GM23338 (cell line): ENCODE data around the gene CCNG2.

ENCODE experiments used
- CREB1 ChIP-seq: fragments of 250-450 bp; sonication (Bioruptor Pico); IDR thresholded peaks from 2 replicates; pipeline ENCODE4 v1.5.0; 2020; ENCODE audit warnings: low read depth, mild to moderate bottlenecking, moderate library complexity
- EZH2 ChIP-seq: fragments of 200-600 bp; sonication (generic); IDR thresholded peaks from one replicate; pipeline ENCODE4 v1.8.0; 2017; ENCODE audit warnings: antibody characterized with exemption, mild to moderate bottlenecking, low read depth; ENCODE audit not compliant: unreplicated experiment
- EZH2phosphoT487 ChIP-seq: fragments of 200-600 bp; sonication (generic); IDR thresholded peaks from one replicate; pipeline ENCODE4 v1.8.1; 2018; ENCODE audit warnings: antibody characterized with exemption; ENCODE audit not compliant: unreplicated experiment
- JUNB ChIP-seq: IDR thresholded peaks from one replicate; pipeline ENCODE4 v1.6.1; 2016; ENCODE audit warnings: antibody characterized with exemption; ENCODE audit not compliant: unreplicated experiment
- NANOG ChIP-seq: IDR thresholded peaks from 2 replicates; pipeline ENCODE4 v1.6.1; 2016; ENCODE audit warnings: antibody characterized with exemption, borderline replicate concordance
- POLR2AphosphoS5 ChIP-seq: IDR thresholded peaks from 2 replicates; pipeline ENCODE4 v1.6.1; 2016; ENCODE audit warnings: antibody characterized with exemption, low read depth
- ZNF331 ChIP-seq: fragments of 250-450 bp; sonication (Bioruptor Pico); IDR thresholded peaks from 2 replicates; pipeline ENCODE4 v1.5.0; 2020; ENCODE audit warnings: low read depth, mild to moderate bottlenecking, moderate library complexity
- TF ChIP-seq, protein P1 (sequence below), 2 experiments: fragments of 200-600 bp in 1 of 2; sonication (generic) in 1 of 2; conservative IDR thresholded peaks; 2 replicates each; pipeline versions ENCODE4 v1.5.1 to v1.6.1; 2016 to 2017; ENCODE audit warnings: antibody characterized with exemption in 2 of 2, low read depth in 2 of 2, mild to moderate bottlenecking in 2 of 2, moderate library complexity in 1 of 2
- TF ChIP-seq, protein P2 (sequence below): IDR thresholded peaks from 2 replicates; pipeline ENCODE4 v1.6.1; 2016; ENCODE audit warnings: antibody characterized with exemption
- TF ChIP-seq, protein P3 (sequence below): IDR thresholded peaks from one replicate; pipeline ENCODE4 v1.6.1; 2018; ENCODE audit warnings: antibody characterized with exemption; ENCODE audit not compliant: unreplicated experiment

DNA sequence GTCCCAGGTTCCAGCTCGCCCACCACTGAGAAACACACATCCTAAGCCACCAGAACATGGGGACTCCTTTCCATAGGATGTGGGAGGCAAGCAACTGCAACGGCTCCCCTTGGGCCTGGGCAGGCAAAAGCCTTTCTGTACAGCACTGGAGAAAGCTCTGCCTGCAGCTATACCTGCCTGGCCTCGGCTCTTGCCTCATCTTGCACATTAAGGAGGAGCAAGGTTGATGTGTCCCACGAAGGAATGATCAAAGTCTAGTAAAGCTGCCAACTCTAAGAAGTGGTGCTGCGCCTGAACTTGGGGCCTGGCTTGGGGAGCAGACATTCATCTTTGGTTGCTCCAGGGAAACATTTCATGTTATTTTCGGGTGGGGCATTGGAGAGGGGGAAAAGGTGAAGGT, 19.6 kb downstream of the CCNG2 start:
- TF ChIP-seq POLR2AphosphoS5: no peak
- TF ChIP-seq, protein P1, sequence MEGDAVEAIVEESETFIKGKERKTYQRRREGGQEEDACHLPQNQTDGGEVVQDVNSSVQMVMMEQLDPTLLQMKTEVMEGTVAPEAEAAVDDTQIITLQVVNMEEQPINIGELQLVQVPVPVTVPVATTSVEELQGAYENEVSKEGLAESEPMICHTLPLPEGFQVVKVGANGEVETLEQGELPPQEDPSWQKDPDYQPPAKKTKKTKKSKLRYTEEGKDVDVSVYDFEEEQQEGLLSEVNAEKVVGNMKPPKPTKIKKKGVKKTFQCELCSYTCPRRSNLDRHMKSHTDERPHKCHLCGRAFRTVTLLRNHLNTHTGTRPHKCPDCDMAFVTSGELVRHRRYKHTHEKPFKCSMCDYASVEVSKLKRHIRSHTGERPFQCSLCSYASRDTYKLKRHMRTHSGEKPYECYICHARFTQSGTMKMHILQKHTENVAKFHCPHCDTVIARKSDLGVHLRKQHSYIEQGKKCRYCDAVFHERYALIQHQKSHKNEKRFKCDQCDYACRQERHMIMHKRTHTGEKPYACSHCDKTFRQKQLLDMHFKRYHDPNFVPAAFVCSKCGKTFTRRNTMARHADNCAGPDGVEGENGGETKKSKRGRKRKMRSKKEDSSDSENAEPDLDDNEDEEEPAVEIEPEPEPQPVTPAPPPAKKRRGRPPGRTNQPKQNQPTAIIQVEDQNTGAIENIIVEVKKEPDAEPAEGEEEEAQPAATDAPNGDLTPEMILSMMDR (conservative IDR thresholded peaks at IDR 0.05; ENCODE audit: low read depth in 2 of 2): no peak
- TF ChIP-seq, protein P2, sequence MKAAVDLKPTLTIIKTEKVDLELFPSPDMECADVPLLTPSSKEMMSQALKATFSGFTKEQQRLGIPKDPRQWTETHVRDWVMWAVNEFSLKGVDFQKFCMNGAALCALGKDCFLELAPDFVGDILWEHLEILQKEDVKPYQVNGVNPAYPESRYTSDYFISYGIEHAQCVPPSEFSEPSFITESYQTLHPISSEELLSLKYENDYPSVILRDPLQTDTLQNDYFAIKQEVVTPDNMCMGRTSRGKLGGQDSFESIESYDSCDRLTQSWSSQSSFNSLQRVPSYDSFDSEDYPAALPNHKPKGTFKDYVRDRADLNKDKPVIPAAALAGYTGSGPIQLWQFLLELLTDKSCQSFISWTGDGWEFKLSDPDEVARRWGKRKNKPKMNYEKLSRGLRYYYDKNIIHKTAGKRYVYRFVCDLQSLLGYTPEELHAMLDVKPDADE: no peak
- no peak for TF ChIP-seq EZH2phosphoT487
- TF ChIP-seq, protein P3, sequence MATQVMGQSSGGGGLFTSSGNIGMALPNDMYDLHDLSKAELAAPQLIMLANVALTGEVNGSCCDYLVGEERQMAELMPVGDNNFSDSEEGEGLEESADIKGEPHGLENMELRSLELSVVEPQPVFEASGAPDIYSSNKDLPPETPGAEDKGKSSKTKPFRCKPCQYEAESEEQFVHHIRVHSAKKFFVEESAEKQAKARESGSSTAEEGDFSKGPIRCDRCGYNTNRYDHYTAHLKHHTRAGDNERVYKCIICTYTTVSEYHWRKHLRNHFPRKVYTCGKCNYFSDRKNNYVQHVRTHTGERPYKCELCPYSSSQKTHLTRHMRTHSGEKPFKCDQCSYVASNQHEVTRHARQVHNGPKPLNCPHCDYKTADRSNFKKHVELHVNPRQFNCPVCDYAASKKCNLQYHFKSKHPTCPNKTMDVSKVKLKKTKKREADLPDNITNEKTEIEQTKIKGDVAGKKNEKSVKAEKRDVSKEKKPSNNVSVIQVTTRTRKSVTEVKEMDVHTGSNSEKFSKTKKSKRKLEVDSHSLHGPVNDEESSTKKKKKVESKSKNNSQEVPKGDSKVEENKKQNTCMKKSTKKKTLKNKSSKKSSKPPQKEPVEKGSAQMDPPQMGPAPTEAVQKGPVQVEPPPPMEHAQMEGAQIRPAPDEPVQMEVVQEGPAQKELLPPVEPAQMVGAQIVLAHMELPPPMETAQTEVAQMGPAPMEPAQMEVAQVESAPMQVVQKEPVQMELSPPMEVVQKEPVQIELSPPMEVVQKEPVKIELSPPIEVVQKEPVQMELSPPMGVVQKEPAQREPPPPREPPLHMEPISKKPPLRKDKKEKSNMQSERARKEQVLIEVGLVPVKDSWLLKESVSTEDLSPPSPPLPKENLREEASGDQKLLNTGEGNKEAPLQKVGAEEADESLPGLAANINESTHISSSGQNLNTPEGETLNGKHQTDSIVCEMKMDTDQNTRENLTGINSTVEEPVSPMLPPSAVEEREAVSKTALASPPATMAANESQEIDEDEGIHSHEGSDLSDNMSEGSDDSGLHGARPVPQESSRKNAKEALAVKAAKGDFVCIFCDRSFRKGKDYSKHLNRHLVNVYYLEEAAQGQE: no peak
- no peak for TF ChIP-seq ZNF331 (CRISPR knock-in tag)
- TF ChIP-seq CREB1: no peak
- no peak for TF ChIP-seq NANOG
- no peak for TF ChIP-seq JUNB
- TF ChIP-seq EZH2: no peak
